H1 (cell line): Measurements from ENCODE around the gene SPN. TPM values are rescaled to one million over a fixed set of nuclear protein-coding genes. Genes with fewer than 3 reads are reported as not detected.

Experiments used
- CTCF ChIA-PET: fragments of 300-600 bp; sonication (Branson Sonifier 250); formaldehyde crosslinking; loops from one replicate; lab custom pipeline; 2021; ENCODE audit not compliant: partially characterized antibody; lab: Charles Lee
- POLR2A ChIA-PET: fragments of 300-600 bp; sonication (Branson Sonifier 250); formaldehyde crosslinking; loops from one replicate; lab custom pipeline; 2021; ENCODE audit warnings: inconsistent platforms; ENCODE audit not compliant: partially characterized antibody; lab: Charles Lee
- DNase-seq, 2 experiments: peaks; one replicate each; pipeline versions ENCODE4 v3.0.0 to v3.0.0-alpha.2; 2010 to 2022; ENCODE audit warnings: low spot score in 2 of 2, low read depth in 1 of 2, mixed read lengths in 1 of 2
- FAIRE-seq: peaks from 2 replicates; lab custom pipeline; 2011; peaks lifted over from hg19 to GRCh38; lab: Jason Lieb, UNC
- H2AFZ ChIP-seq: 2 replicates; pipeline ENCODE4 v1.8.1; 2012; ENCODE audit warnings: low read length, inconsistent platforms
- H2AK5ac ChIP-seq: 2 replicates; pipeline ENCODE4 v1.6.1; 2013; ENCODE audit warnings: low read depth, low read length
- H2BK120ac ChIP-seq: replicated peaks from 2 replicates; pipeline ENCODE3; 2013; ENCODE audit warnings: low read depth, low read length, inconsistent platforms
- H2BK12ac ChIP-seq: 2 replicates; pipeline ENCODE4 v1.6.1; 2013; ENCODE audit warnings: low read depth, low read length
- H2BK15ac ChIP-seq: 2 replicates; pipeline ENCODE4 v1.6.1; 2013; ENCODE audit warnings: low read length
- H2BK20ac ChIP-seq: 2 replicates; pipeline ENCODE4 v1.6.1; 2013; ENCODE audit warnings: low read length
- H2BK5ac ChIP-seq: 2 replicates; pipeline ENCODE4 v1.6.1; 2013; ENCODE audit warnings: low read depth, low read length
- H3K14ac ChIP-seq: 2 replicates; pipeline ENCODE4 v1.6.1; 2013; ENCODE audit warnings: inconsistent platforms; ENCODE audit not compliant: insufficient read length
- H3K18ac ChIP-seq: 2 replicates; pipeline ENCODE4 v1.6.1; 2013; ENCODE audit warnings: low read length; ENCODE audit errors: extremely low read depth
- H3K23ac ChIP-seq: 2 replicates; pipeline ENCODE4 v1.6.1; 2013; ENCODE audit warnings: inconsistent platforms; ENCODE audit not compliant: insufficient read length
- H3K23me2 ChIP-seq: 2 replicates; pipeline ENCODE4 v1.6.1; 2013; ENCODE audit warnings: low read depth, low read length
- H3K27ac ChIP-seq: 2 replicates; pipeline ENCODE4 v1.6.1; 2011; ENCODE audit warnings: low read depth, low read length, inconsistent platforms
- H3K27me3 ChIP-seq, 4 experiments: replicated peaks in 1 of 4; 1 replicate in 1 of 4; 2 replicates in 3 of 4; pipeline versions ENCODE4 v1.6.1 to v1.8.1; 2011 to 2013; ENCODE audit warnings: low read length in 3 of 4, mild to moderate bottlenecking in 3 of 4, inconsistent platforms in 2 of 4, mixed read lengths in 2 of 4, moderate library complexity in 1 of 4; ENCODE audit not compliant: control insufficient read depth in 3 of 4, insufficient read depth in 3 of 4; ENCODE audit errors: extremely low read depth in 1 of 4
- H3K36me3 ChIP-seq, 4 experiments: 2 replicates each; pipeline versions ENCODE4 v1.6.1 to v1.8.1; 2011 to 2013; ENCODE audit warnings: mild to moderate bottlenecking in 4 of 4, low read length in 3 of 4, moderate library complexity in 2 of 4, control low read depth in 1 of 4, inconsistent platforms in 1 of 4; ENCODE audit not compliant: insufficient read depth in 4 of 4, control insufficient read depth in 2 of 4
- H3K4ac ChIP-seq: replicated peaks from 2 replicates; pipeline ENCODE3; 2013; ENCODE audit warnings: low read length, low read depth, mixed read lengths, inconsistent platforms; ENCODE audit not compliant: insufficient read length
- H3K4me1 ChIP-seq, 4 experiments: replicated peaks in 1 of 4; 1 replicate in 1 of 4; 2 replicates in 3 of 4; pipeline versions ENCODE4 v1.6.1 to v1.8.1; 2011 to 2013; ENCODE audit warnings: low read length in 3 of 4, inconsistent platforms in 2 of 4, mixed read lengths in 1 of 4; ENCODE audit not compliant: insufficient read depth in 4 of 4, control insufficient read depth in 3 of 4
- H3K4me2 ChIP-seq, 2 experiments: 2 replicates each; pipeline versions ENCODE4 v1.6.1 to v1.8.1; 2011 to 2013; ENCODE audit warnings: low read depth in 2 of 2, low read length in 2 of 2, control low read depth in 1 of 2, inconsistent platforms in 1 of 2, mild to moderate bottlenecking in 1 of 2; ENCODE audit not compliant: insufficient read depth in 1 of 2
- H3K4me3 ChIP-seq, 4 experiments: fragments of 200-600, 300-600 bp in 1 of 4; sonication (generic), shearing (Covaris generic), sonication (Bioruptor Twin) in 1 of 4; 2 replicates each; pipeline versions ENCODE4 v1.5.1 to v1.8.1; 2011 to 2016; ENCODE audit warnings: low read length in 4 of 4, low read depth in 3 of 4, control low read depth in 2 of 4, inconsistent platforms in 2 of 4, mild to moderate bottlenecking in 2 of 4, mixed read lengths in 1 of 4, moderate library complexity in 1 of 4; ENCODE audit not compliant: insufficient read depth in 2 of 4; ENCODE audit errors: extremely low read depth in 1 of 4
- H3K56ac ChIP-seq: replicated peaks from 2 replicates; pipeline ENCODE3; 2013; ENCODE audit warnings: low read depth, mild to moderate bottlenecking, mixed read lengths, low read length, inconsistent platforms; ENCODE audit not compliant: insufficient read length
- H3K79me1 ChIP-seq: 2 replicates; pipeline ENCODE4 v1.6.1; 2013; ENCODE audit warnings: low read depth, low read length, control low read depth
- H3K79me2 ChIP-seq, 2 experiments: 2 replicates each; pipeline versions ENCODE4 v1.6.1 to v1.8.1; 2012 to 2013; ENCODE audit warnings: low read length in 2 of 2, mild to moderate bottlenecking in 2 of 2, inconsistent platforms in 1 of 2; ENCODE audit not compliant: insufficient read depth in 2 of 2, control insufficient read depth in 1 of 2
- H3K9ac ChIP-seq, 4 experiments: replicated peaks in 1 of 4; 1 replicate in 1 of 4; 2 replicates in 3 of 4; pipeline versions ENCODE4 v1.6.1 to v1.8.1; 2011 to 2013; ENCODE audit warnings: low read depth in 3 of 4, low read length in 3 of 4, control low read depth in 2 of 4, mild to moderate bottlenecking in 2 of 4, moderate library complexity in 2 of 4, inconsistent platforms in 1 of 4; ENCODE audit errors: extremely low read depth in 1 of 4
- H3K9me3 ChIP-seq, 2 experiments: 2 replicates each; pipeline versions ENCODE4 v1.6.1 to v1.8.1; 2012 to 2013; ENCODE audit warnings: mild to moderate bottlenecking in 2 of 2, moderate library complexity in 2 of 2, control low read depth in 1 of 2, inconsistent platforms in 1 of 2, low read depth in 1 of 2, low read length in 1 of 2, mixed read lengths in 1 of 2; ENCODE audit not compliant: insufficient read depth in 2 of 2
- H4K20me1 ChIP-seq, 2 experiments: replicated peaks in 1 of 2; 2 replicates each; pipeline versions ENCODE3 to v1.8.1; 2011 to 2013; ENCODE audit warnings: inconsistent platforms in 2 of 2, low read length in 2 of 2, mild to moderate bottlenecking in 1 of 2; ENCODE audit not compliant: insufficient read depth in 2 of 2, control insufficient read depth in 1 of 2
- H4K5ac ChIP-seq: 2 replicates; pipeline ENCODE4 v1.6.1; 2013; ENCODE audit warnings: low read length, low read depth, mixed read lengths, inconsistent platforms; ENCODE audit not compliant: insufficient read length
- H4K8ac ChIP-seq: 2 replicates; pipeline ENCODE4 v1.8.0; 2013; ENCODE audit warnings: mild to moderate bottlenecking, moderate library complexity, low read length, inconsistent platforms; ENCODE audit not compliant: insufficient read depth; ENCODE audit errors: extremely low read depth
- H4K91ac ChIP-seq: replicated peaks from 2 replicates; pipeline ENCODE3; 2013; ENCODE audit warnings: low read length, mixed read lengths, inconsistent platforms; ENCODE audit not compliant: insufficient read length
- BCL11A ChIP-seq, 2 experiments: IDR thresholded peaks; one replicate each; pipeline ENCODE4 v1.6.1; 2011; ENCODE audit warnings: low read depth in 2 of 2, low read length in 2 of 2, mild to moderate bottlenecking in 2 of 2
- EZH2 ChIP-seq: fragments of 200-600 bp; sonication (generic); IDR thresholded peaks from 2 replicates; pipeline ENCODE4 v1.7.1; 2012; ENCODE audit warnings: low read depth, mild to moderate bottlenecking, moderate library complexity, low read length, inconsistent platforms; ENCODE audit not compliant: severe bottlenecking
- GTF2F1 ChIP-seq: IDR thresholded peaks from 2 replicates; pipeline ENCODE4 v1.6.1; 2012; ENCODE audit warnings: low read depth, low read length, improper control_type of control experiment, borderline replicate concordance
- HDAC2 ChIP-seq, 2 experiments: fragments of 300-600 bp in 1 of 2; sonication (generic) in 1 of 2; IDR thresholded peaks; 2 replicates each; pipeline ENCODE4 v1.6.1; 2011 to 2012; ENCODE audit warnings: low read depth in 2 of 2, low read length in 2 of 2, mild to moderate bottlenecking in 2 of 2, moderate library complexity in 2 of 2, borderline replicate concordance in 1 of 2, inconsistent platforms in 1 of 2
- HDAC6 ChIP-seq: IDR thresholded peaks from one replicate; pipeline ENCODE4 v1.7.1; 2012; ENCODE audit warnings: low read depth, mild to moderate bottlenecking, inconsistent platforms, low read length, moderate library complexity
- JUN ChIP-seq: IDR thresholded peaks from 2 replicates; pipeline ENCODE4 v1.6.1; 2011; ENCODE audit warnings: low read depth, mild to moderate bottlenecking, improper control_type of control experiment, low read length
- MAX ChIP-seq: IDR thresholded peaks from 2 replicates; pipeline ENCODE4 v1.6.1; 2012; ENCODE audit warnings: inconsistent platforms
- POU5F1 ChIP-seq: IDR thresholded peaks from 2 replicates; pipeline ENCODE4 v1.6.1; 2011; ENCODE audit warnings: low read depth, mild to moderate bottlenecking, low read length, moderate library complexity
- SP1 ChIP-seq: IDR thresholded peaks from 2 replicates; pipeline ENCODE4 v1.6.1; 2011; ENCODE audit warnings: low read depth, low read length
- SP2 ChIP-seq: IDR thresholded peaks from 2 replicates; pipeline ENCODE4 v1.6.1; 2012; ENCODE audit warnings: mild to moderate bottlenecking, low read length, inconsistent platforms
- TAF1 ChIP-seq: IDR thresholded peaks from 2 replicates; pipeline ENCODE4 v1.6.1; 2011; ENCODE audit warnings: mild to moderate bottlenecking, low read depth, low read length
- TCF12 ChIP-seq: IDR thresholded peaks from 2 replicates; pipeline ENCODE4 v1.6.1; 2011; ENCODE audit warnings: low read depth, mild to moderate bottlenecking, low read length
- WGBS, 2 experiments: shearing (Covaris generic) in 1 of 2; methylation state at CpG; one replicate each; pipeline versions ENCODE4 v1.1.6 to v1.1.7; 2013 to 2015; ENCODE audit warnings: low lambda C conversion rate in 2 of 2, mixed read lengths in 2 of 2, inconsistent platforms in 1 of 2, low coverage in 1 of 2, missing lambda C conversion rate in 1 of 2; ENCODE audit not compliant: insufficient replicate concordance in 2 of 2, insufficient coverage in 1 of 2, insufficient read length in 1 of 2; ENCODE audit errors: extremely low coverage in 1 of 2, missing lambda C conversion rate in 1 of 2; 5-methylcytosine and 5-hydroxymethylcytosine counted together
- polyA plus RNA-seq, 7 experiments: library from polyadenylated mRNA; depleted of rRNA in 3 of 7; stranded (reverse) in 5 of 7; unstranded in 2 of 7; fragments of >200 nt in 5 of 7; fragments of 200-250 nt in 2 of 7; gene quantifications; 1 replicate in 5 of 7; 2 replicates in 1 of 7; 4 replicates in 1 of 7; pipeline versions ENCODE4 v1.2.1 to v1.2.3, GENCODE V29; 2011 to 2013; ENCODE audit warnings: missing spikeins in 2 of 7, mixed read lengths in 2 of 7
- total RNA-seq: library from RNA; stranded (reverse); fragmentation: NEBNext Ultra II Directional; extraction: Animal tissue kit (Norgen Biotek cat#: 25700); gene quantifications from 2 replicates; pipeline ENCODE4 v1.2.1, GENCODE V29; 2021
- TF ChIP-seq, protein P1 (sequence below): IDR thresholded peaks from 2 replicates; pipeline ENCODE4 v1.6.1; 2012; ENCODE audit warnings: inconsistent platforms

Gene SPN
- total and polyA plus RNA-seq, 2 of the 8 experiments (the other 6 are each of a cell fraction or from before 2014, with no cell fraction given) = 1.5 to 1.8 TPM

DNA sequence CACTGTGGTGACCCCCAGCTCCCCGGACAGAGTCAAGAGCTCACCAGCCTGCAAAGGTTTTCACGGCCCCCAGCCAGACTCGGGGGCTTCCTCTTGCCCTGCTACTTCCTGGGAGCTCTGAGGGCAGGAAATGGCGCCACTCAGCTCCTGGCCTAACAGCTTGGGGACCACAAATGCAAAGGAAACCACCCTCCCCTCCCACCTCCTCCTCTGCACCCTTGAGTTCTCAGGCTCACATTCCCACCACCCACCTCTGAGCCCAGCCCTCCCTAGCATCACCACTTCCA is 375 bp upstream of the SPN start:
- Histone ChIP-seq H2BK120ac (no peak overlapping the region), H3K56ac (no peak overlapping the region), H2AK5ac (no peak overlapping the region), H3K79me2 (no peaks in the 10 kb centered on the region), H2BK12ac (no peak overlapping the region; the same call in 1 of the 2 replicates), H3K4me1 (peaks cover 0 to 22% (median 14%) of the 10 kb centered on the region in 4 experiments; a peak in 6 of 7 replicates), H3K4me2 (no peak overlapping the region), H3K27ac (no peak overlapping the region), H3K4ac (peak overlapping the region; percentile 78), H3K14ac (no peak overlapping the region), H3K18ac (peak overlapping the region; percentile 19; the same call in 1 of the 2 replicates), H3K36me3 (no peaks in the 10 kb centered on the region), H3K79me1 (0 out of 2 replicates have a peak, but pooled peaks cover under 1% of the 10 kb centered on the region), H4K91ac (no peak overlapping the region), H4K20me1 (no peaks in the 10 kb centered on the region), H2AFZ (no peak overlapping the region), H3K9me3 (no peaks in the 10 kb centered on the region), H3K23me2 (no peaks in the 10 kb centered on the region; the same call in 1 of the 2 replicates), H2BK20ac (0 out of 2 replicates have a peak overlapping the region, but pooled peaks have one; percentile 23), H2BK15ac (no peak overlapping the region)
- ChIA-PET POLR2A (interaction anchor here (0.9 to 2.3 kb wide), 4 partner anchors 11 to 47 kb away, joined by 3 to 6 read pairs (median 4); no protein-coding TSS in a partner anchor), CTCF (interaction anchor here (0.8 to 2.1 kb wide), 4 partner anchors 11 to 36 kb away, joined by 3 to 5 read pairs (median 3); no protein-coding TSS in a partner anchor)
- DNase-seq = no peak
- WGBS, 2 experiments = 85% methylated on average over 4 of the region's 4 CpGs; no CpG with 5 or more reads in 1 of the 2 experiments
- TF ChIP-seq SP2 (no peak), HDAC6 (no peak), EZH2 (no peak), TCF12 (no peak), GTF2F1 (no peak), JUN (no peak), SP1 (no peak), MAX (no peak), BCL11A (IDR thresholded peaks at IDR 0.05; ENCODE audit: low read depth in 2 of 2, low read length in 2 of 2) (no peak), TAF1 (no peak), POU5F1 (no peak), HDAC2 (IDR thresholded peaks at IDR 0.05; ENCODE audit: borderline replicate concordance in 1 of 2, low read depth in 2 of 2, low read length in 2 of 2) (no peak)
- TF ChIP-seq, protein P1, sequence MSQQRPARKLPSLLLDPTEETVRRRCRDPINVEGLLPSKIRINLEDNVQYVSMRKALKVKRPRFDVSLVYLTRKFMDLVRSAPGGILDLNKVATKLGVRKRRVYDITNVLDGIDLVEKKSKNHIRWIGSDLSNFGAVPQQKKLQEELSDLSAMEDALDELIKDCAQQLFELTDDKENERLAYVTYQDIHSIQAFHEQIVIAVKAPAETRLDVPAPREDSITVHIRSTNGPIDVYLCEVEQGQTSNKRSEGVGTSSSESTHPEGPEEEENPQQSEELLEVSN = no peak
- TF ChIP-seq, all 59 proteins: peak for 0
- Histone ChIP-seq H4K8ac (no peak overlapping the region), H3K23ac (no peak overlapping the region), H2BK5ac (peak overlapping the region; percentile 5; the same call in 1 of the 2 replicates), H3K4me3 (no peak overlapping the region), H4K5ac (no peak overlapping the region), H3K9ac (no peak overlapping the region), H3K27me3 (no peaks in the 10 kb centered on the region; a peak in 1 of 7 replicates)
- FAIRE-seq = no peak
